ENCODE results near the gene SLC24A3.

GRCh38 chr20:19748681-19749080 lies 536.2 kb downstream of the SLC24A3 start:
- no peak for TF ChIP-seq EZH2 (IDR thresholded peaks at IDR 0.05; ENCODE audit: low read depth)
- no peak for TF ChIP-seq CTCF (conservative IDR thresholded peaks at IDR 0.05)

All from PC-9 (cell line).